NCI-H2107 (cell line): ENCODE results near the gene SHD.
"Not testable (repeated sequence)": the region's sequence is repeated elsewhere in the genome, so short reads cannot be mapped to it uniquely, and the experiment has no call there.

Experiments used
- DNase-seq: peaks from one replicate; lab custom pipeline; 2025; lab: John Stamatoyannopoulos, UW

The SHD gene

DNA sequence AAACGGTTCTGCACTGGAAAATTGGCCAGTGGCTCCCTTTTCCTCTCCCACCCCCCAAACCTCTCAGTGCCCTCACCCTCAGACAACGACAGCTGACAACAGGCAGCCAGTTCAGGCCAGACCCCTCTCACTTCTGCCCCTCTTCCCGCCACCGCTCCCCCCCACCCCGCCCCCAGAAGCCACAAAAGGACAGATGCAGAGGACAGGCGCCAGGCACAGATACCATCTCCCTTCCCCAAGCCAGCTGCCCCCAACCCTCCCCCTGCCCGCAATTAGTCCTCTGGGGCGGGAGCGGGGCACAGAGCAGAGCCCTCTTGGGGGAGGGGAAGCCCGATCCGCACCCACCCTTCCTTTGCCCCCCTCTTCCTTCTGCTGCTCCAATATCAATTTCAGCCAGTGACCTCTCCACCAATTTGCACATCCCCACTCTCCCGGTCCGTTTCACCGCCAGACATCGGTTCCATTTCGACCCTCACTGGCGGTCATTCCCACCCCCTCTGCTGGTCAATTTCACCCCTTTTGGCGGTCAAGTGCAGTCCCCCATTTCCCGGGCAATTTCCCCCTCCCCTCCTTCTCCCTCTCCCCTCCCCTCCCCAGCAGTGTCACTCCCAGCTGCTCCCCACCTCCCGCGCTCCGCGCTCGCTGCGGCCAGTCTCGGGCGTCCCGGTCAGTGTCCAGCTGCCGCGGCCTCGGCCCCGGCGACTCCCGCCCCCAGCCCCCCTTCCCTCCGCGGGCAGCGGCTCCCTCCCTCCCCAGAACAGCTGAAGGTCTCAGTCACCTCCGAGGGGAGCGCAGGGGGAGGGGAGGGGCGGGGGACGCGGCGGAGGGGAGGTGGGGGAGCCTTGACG is at the start of gene SHD:
TSS of gene SHD (plus strand) at position 848 of the 848 bp plus-strand sequence. CDS start 798 bp downstream, outside the sequence.
- DNase-seq = no peak

GRCh38 chr19:4230237-4230636 is 48.8 kb upstream of the SHD start:
- DNase-seq = not testable (repeated sequence)

DNA sequence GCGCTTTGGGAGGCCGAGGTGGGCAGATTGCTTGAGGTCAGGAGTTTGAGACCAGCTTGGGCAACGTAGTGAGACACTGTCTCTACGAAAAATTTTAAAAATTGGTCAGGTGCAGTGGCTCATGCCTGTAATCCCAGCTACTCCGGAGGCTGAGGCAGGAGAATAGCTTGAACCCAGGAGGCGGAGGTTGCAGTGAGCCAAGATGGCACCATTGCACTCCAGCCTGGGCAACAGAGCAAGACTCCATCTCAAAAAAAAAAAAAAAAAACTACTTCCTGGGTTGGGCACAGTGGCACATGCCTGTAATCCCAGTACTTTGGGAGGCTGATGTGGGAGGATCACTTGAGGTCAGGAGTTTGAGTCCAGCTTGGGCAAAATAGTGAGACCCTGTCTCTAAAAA is 47.5 kb upstream of the SHD start:
- DNase-seq = not testable (repeated sequence)

DNA sequence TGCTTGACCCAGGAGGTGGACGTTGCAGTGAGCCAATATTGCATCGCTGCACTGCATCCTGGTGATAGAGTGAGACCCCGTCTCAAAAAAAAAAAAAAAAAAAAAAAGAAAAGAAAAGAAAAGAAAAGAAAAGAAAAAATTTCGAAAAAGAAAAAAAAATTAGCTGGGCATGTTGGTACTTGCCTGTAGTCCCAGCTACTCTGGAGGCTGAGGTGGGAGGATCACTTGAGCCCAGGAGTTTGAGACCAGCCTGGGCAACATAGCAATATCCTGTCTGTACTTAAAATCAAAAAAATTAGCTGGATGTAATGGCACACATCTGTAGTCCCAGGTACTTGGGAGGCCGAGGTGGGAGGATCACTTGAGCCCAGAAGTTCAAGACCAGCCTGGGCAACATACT is 46.9 kb upstream of the SHD start:
- DNase-seq = not testable (repeated sequence)

GRCh38 chr19:4232614-4233281 is 46.3 kb upstream of the SHD start:
- no peak for DNase-seq

- no peak for DNase-seq
Measured at GRCh38 chr19:4233282-4233853, 45.7 kb upstream of the SHD start.

GRCh38 chr19:4234142-4234861 is 44.8 kb upstream of the SHD start:
- peak; percentile 43 for DNase-seq

GRCh38 chr19:4234862-4235201 is 44.2 kb upstream of the SHD start:
- DNase-seq = no peak

DNA sequence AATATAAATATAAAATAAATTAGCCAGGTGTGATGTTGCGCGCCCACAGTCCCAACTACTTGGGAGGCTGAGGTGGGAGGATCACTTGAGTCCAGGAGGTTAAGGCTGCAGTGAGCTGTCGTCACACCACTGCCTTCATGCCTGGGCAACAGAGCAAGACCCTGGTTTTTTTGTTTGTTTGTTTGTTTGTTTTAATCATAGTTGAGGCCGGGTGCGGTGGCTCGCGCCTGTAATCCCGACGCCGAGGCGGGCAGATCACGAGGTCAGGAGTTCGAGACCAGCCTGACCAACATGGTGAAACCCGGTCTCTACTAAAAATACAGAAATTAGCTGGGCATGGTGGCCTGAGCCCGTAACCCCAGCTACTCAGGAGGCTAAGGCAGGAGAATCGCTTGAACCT is 41.6 kb upstream of the SHD start:
- not testable (repeated sequence) for DNase-seq

GRCh38 chr19:4238831-4239230 is 40.2 kb upstream of the SHD start:
- DNase-seq = no peak

DNA sequence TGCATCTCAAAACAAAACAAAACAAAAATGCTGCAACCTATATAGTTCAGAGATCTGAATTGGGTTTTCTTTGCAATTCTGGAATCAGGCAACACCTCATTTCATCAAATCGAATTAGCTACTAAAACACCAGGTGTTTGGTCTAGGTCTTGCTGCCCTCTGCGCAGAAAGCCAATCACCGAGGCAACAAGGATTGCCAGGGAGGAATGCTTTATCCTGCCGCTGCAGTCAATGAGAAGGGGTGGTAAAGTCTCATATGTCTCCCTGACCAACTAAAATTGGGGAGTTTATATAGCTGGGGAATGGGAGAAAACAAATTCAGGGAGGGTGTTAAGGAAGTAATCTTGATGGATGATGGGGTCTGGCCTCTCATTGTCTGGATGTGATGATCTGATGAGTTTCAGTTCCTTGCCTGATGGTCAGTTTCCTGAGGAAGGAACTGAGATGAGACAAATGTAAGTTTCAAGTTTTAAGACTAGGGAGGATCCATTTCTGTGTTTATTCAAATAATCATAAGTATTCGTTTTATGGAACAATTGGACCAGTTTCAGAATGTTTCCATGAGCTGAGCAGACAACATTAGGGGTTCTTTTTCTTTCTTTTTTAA is 37.1 kb upstream of the SHD start:
- DNase-seq = no peak

GRCh38 chr19:4245938-4246337 is 33.1 kb upstream of the SHD start:
- not testable (repeated sequence) for DNase-seq

GRCh38 chr19:4246767-4247593 is 32.1 kb upstream of the SHD start, which contains the start of gene YJU2:
Gene YJU2, plus strand, starts transcription at chr19:4247080. Its CDS starts 67 bp downstream, at chr19:4247147.
- peak; percentile 98 for DNase-seq

DNA sequence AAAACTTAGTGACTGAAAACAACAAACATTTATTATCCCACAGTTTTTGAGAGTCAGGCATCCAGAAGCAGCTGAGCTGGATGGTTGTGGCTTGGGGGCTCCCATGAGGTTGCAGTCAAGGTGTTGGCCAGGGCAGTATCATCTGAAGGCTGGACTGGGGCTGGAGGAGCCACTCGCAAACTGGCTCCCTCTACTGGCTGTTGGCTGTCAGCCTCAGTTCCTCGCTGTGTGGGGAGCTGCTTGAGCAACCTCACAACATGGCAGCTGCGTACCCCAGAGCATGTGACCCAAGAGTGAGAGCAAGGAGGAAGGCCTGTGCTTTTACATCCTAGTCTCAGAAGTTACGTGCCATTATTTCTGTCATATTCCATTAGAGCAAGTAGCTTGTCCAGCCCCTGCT is 22.5 kb upstream of the SHD start:
- DNase-seq = no peak

- no peak for DNase-seq
Measured at GRCh38 chr19:4257025-4257424, 22.0 kb upstream of the SHD start.

GRCh38 chr19:4258181-4258580 is 20.9 kb upstream of the SHD start:
- DNase-seq = no peak

DNA sequence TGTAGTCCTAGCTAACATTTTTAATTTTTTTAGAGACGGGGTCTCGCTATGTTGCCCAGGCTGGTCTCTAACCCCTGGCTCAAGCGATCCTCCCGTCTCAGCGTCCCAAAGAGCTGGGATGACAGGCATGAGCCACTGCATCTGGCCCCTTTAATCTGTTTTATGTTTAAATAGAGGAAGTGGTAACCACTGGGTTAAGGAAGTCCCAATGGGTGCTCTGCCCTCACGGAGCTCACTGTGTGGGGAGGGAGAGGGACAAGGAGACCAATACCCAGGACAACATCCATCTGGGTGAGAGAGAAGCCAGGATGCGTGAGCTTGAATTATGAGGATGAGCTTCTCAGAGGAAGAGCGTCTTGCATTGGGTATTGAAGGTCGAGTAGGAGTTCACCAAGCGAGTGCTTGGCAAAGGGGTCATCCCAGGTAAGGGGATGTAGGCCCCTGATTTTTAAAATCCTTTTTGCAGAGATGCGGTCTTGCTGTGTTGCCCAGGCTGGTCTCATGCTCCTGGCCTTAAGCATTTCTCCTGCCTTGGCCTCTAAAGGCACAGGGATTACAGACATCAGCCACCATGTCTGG is 18.4 kb upstream of the SHD start:
- DNase-seq = no peak

DNA sequence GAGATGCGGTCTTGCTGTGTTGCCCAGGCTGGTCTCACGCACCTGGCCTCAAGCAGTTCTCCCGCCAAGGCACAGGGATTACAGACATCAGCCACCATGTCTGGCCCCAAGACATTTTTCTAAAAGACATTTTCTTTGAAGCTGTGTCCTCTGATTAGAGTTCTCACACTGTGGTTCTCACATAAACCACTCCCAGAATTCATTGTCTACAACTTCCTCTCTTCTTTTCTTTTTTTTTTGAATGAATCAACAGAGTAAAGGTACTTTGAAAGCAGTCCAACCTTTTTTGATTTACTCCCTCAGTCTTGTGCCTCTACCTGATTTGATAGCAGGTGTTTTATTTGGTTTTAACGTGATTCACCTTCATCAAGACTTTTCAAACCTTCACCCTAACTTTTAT is 14.3 kb upstream of the SHD start:
- no peak for DNase-seq

- DNase-seq = no peak
Measured at GRCh38 chr19:4266253-4267000, 12.6 kb upstream of the SHD start.
